ENCODE results near the gene THAP4.
"Not testable (repeated sequence)": the region's sequence is repeated elsewhere in the genome, so short reads cannot be mapped to it uniquely, and the experiment has no call there.

The THAP4 gene

DNA sequence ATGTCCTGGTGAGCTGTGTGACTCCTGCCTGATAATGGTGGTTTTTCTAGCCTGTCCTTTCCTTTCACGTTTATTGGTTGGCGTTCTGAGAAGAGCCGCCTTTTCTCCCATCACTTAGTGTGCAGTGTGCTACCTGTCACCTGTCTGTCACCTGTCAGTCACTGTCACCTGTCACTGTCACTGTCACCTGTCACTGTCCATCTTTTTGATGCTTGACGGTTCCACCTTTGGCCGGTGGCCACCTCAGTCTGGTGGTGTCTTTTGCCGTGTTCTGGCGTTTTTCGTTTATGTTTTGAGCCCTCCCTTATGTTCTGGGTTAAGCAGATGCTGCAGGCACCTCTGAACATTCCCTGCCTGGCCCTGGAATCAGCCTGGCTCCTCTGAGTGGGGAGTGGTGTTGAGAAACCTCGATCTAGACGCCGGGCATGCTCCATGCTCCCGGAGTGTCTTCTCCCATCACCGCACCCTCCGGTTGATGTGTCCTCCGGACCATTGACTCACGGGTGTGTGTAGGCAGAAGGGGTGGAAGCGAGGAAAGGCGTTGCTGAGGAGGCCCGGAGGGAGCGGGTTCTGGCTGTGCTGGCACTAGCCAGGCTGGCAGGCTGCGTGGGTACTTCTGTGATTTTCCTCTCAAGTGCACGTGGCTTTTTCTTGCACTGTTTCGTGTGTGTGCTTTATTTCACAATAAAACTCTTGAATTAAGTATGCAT lies 28.9 kb upstream of the THAP4 start:
- no peak for DNase-seq

DNA sequence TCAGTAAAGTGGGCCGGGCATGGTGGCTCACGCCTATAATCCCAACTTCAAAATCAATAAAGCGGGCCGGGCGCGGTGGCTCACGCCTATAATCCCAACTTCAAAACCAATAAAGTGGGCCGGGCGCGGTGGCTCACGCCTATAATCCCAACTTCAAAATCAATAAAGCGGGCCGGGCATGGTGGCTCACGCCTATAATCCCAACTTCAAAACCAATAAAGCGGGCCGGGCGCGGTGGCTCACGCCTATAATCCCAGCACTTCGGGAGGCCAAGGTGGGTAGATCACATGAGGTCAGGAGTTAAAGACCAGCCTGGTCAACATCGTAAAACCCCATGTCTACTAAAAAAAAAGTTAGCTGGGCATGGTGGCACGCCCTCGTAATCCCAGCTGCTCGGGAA lies 25.8 kb upstream of the THAP4 start:
- not testable (repeated sequence) for DNase-seq

DNA sequence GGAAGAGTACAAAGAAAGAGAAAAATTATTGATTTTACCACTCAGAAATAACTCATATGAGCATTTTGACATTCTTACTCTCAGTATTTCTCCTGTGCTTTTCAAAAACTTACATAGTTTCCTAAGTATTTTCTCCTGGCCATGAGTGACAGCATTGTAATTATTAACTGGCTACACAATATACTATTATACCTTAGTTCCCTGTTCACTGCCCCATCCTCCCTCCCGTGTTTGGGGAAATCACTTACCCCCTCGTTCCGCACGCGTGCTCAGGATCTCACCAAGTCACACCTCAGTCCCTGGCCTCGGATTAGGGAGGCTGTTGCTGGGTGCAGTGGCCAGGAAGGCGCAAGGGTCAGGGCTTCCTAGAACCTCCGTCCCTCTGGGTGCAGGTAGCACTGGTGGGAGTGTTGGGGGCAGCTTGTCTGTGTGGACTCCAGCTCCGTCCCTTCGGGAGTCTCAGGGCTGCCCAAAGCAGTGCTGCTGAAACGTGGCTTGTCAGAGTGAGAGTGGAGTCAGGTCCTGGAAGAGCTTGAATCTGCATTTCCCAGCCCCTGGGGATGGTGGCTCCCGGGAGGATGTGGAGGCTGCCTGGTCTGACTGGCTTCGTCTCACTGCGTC lies 23.7 kb upstream of the THAP4 start:
- no peak for DNase-seq

DNA sequence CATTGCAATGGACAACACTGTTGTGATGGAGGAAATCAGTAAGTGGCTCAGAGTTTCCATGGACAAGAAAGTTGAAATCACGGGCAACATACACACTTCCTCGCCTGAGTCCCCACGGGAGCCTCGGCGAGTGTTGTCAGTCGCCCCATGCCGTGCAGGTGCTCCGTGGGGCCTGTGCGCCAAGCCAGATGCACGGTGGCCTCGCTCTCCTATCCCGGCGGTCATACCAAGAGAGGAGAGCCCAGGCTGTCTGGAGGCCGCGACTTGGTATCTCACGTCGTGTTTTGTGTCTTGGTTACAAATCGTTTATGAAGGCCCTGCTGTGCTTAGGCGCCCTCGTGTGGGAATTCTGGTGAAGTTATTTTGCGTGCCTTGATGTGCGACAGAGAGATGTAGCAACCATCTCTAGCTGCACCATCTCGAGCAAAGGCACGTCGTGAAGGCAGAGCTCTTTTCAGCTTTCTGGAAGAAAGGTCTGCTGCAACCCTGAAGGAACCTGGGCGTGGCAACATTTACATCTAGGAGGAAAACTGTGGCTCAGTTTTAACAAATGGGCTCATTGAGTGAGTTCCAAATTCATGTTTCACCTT lies 22.3 kb upstream of the THAP4 start:
- peak; percentile 73 for DNase-seq

DNA sequence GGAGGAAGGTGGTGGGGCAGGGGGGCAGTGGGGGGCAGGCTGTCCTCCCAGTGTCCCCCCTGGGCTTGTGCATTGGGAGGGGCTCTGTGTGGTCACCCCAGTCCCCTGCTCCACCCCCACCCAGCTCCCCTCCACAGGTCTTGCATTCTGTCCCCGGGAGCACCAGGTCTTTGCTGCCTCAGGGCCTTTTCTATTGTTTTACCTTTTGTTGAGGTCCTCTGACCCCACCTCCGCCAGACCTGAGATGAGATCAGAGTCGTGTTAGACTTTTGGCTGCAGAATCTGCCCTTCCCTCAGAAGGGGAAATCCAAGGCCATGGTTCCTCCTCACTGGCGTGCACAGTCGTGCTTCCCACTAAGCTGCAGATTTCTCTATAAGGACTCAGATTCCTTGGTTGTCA lies 21.3 kb upstream of the THAP4 start:
- no peak for DNase-seq

DNA sequence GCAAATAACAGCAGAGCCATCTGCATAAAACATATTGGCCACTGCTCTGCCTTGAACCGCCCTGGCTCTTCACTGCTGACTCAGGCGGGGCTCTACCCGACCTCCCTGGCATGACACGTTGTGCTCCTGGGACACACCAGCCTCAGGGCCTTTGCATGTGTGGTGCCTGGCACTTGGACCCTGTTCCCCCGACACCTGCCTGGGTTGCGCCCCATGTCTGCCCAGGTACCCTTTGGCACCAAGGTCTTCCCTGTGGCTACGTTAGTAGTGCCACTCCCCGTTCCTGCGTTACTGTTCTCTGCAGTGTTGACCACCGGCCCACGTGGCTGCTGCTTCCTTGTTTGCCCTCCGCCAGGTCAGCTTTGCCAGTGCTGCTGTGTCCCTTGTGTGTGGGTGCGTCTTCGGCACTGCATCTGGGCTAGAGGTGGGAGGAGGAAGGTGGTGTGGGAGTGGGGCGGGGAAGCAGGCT lies 20.9 kb upstream of the THAP4 start:
- DNase-seq: no peak

DNA sequence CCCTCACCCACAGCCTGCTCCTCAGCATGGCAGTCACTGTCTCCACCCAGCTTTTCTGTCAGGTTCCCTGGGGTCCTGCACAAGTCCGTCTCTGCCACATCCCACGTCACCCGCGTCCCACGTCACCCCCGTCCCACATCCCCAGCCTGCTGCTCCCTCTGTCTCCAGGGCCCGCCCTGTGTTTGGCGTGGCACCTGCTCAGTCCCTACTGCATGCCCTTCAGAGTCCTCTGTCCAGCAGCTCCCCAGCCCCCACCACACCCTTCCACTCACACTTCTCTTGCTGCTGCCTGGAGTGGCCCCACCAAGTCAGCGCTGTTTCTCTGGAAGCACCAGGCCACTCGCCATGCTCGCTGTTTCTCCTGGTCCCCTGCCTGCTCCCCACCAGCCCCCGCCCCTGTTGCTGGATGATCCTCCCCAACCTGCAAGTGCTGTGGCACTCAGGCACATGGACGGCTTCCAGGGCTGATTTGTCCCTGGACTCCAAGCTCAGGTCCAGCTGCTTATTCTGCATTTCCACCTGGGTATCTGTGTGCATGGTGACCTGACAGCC lies 19.3 kb upstream of the THAP4 start:
- DNase-seq: no peak

DNA sequence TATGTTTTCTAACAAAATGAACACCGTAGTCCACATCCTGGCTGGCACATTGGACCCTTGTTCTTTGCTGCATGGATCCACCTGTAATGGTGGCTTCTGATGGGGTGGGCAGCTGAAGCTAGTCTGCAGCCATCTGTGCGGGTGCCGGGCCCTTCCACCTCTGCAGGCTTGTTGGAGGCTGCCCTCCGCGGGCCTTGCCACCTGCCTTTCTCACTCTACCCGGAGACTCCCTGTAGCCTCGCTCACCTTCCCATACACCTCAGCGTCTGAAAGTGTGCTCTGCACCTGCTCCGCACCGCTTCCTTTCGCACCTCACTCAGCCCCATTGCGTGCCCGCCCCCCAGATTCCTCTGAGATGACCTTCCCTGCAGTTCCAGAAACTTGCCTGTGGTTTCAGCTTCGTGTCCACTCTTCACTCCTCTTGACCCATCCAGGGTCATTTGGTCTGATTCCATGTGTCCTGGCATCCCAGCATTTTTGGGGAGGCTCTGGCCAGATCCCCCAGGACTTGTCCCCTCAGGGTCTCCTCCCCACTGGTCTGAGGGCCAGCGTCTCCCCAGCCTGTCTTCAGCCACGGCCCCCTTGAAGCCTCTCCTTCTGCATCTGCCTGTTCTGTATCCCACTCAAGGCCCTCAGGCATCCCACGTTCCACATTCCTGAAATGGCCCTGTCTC lies 18.7 kb upstream of the THAP4 start:
- no peak for DNase-seq

DNA sequence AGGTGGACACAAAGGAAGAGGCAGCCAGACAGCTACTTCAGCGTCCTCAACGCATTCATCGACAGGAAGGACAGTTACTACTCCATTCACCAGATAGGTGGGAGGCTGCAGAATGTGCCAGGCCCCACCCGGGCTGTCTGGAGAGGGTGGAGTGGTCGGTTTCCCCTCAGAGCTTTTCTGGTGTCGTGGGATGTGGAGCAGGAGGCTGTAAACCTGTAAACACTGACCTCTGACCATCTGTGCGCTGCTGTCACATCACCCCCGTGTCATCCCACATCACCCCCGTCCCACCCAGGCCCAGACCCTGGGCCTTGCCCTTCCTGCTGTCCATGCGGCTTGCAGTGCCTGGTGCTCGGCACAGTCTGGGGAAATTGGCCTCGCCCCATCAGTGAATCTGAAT lies 17.6 kb upstream of the THAP4 start:
- DNase-seq: no peak

DNA sequence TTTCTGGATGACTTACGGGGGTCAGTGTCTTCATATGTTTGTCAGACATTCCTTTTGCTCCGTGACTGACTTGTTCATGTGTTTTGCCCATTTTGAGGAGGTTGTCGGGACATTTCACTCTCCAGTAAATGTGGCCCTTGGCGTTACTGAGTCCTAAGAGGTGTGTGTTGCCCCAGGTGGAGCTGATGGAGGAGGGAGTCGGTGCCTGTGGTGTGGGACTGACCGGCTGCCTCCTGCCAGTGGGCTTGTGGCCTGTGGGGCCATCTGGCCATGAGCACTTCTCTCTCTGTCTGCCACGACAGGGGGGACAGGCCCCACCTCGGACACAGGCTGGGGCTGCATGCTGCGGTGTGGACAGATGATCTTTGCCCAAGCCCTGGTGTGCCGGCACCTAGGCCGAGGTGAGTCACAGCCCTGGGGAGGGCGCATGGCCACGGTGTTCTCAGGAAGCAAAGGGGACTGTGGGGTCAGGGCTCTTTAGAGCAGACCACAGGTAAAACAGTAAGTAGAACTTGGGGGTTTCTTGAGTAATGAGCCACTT lies 16.3 kb upstream of the THAP4 start:
- DNase-seq: no peak

DNA sequence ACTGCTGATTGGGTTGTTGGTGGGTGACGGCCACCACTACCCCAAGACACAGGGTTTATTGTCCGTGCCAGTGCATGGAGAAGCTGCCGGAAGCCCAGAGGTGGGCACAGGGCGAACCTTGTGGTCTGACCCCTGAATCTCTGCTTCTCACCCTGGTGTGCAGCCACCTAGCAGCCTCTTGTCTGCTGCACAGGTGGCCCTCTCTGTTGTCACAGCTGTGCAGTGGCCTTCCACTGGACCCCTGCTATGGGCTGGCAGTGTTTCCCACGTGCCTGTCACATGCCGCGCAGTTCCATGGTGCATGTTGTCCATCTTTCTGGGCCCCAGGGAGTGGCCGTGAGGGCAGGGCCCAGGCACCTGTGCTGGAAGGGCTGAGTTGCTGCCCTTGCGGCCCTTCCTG lies 15.8 kb upstream of the THAP4 start:
- no peak for DNase-seq

DNA sequence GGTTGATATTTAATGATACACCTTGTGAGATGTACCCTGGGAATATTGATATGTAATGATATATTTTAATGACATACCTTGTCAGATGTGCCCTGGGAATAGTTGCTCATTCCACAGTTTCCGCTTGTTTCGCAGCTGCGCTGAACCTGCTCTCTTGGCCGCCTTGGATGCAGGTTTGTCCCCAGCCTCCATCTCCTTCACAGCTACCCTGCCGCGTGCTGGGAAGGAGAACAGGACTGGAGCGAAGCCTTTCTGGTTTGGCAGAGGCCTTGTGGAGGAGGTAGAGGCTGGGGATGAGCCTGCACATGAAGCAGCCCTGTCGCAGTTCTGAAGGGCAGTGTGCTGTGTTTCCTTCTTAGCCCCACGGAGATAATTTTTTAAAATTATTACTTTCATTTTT lies 15.2 kb upstream of the THAP4 start:
- no peak for DNase-seq

DNA sequence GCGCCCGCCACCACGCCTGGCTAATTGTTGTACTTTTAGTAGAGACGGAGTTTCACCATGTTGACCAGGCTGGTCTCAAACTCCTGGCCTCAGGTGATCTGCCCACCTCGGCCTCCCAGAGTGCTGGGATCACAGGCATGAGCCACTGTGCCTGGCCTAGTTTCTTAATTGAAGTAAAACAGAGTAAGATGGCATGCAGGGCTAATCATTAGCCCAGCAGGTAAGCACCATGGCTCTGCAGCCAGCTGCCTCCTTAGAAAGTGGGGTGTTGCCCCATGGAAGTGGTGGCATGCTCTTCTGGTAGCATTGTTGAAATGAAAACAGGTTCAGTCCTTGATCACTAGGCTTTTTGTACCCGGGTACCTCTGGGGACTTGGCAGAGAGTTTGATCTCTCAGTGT lies 13.0 kb upstream of the THAP4 start:
- no peak for DNase-seq

DNA sequence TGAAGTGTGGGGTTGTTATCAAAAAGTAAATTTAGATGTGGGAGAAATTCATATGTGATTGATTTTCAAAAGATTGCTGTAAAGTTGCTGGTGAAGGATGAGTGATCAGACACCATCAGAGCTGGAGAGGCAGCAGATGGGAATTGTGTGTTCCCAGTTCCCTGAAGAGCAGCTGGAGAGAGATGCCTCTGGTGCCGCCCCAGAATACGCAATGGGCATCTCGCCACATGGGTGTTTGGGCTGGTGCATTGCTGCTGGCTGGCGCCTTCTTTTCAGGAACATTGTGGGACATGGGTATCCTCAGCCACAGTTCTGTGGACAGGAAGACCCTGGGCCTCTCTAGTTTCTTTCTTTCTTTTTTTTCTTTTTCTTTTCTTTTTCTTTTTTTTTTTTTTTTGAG lies 12.4 kb upstream of the THAP4 start:
- no peak for DNase-seq

DNA sequence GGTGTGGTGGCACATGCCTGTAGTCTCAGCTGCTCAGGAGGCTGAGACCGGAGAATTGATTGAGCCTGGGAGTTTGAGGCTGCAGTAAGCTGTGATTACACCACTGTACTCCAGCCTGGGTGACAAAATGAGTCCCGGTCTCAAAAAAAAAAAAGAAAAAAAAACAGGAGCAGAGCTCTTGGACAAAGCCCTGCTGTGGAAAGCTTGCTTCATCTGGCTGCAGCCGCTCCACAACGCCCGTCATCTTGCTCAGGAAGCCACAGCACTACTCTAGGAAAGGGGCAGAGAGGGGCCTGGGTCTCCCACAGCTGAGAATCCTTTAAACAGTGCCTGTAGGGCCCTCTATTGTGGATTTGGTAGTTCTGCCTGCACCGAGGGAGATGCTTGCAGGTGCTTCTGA lies 11.5 kb upstream of the THAP4 start:
- DNase-seq: no peak

DNA sequence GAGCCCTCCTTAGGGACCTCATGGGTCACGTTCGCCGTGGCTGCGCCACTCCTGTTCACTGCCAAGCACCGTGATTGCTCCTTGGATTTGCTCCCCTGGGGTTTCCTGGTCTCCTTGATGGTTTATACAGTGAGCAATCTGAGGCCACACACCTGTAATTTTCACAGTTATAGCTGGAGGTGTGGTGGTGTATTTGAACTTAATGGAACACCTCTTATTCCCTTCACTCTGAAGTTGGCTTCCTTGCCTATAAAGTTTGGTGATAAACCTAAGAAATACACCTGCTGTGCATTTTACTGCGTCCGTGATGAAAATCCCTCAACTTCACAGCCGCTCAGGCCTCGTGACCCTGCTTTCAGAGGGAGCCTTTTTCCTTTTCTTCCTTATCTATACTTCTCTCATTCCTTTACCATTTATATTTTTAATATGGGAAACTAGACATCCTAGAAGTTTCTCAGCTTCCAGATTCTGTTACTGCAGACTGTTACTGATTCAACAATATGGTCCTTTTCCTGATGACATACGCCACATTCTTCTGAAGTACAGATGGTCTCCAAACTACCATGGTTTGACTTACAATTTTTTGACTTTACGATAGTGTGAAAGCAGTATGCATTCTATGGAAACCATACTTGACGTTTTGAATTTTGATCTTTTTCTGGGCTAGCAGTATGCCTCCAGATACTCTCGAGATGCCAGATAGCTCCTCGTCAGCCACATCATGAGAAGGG lies 9.1 kb upstream of the THAP4 start:
- DNase-seq: no peak

DNA sequence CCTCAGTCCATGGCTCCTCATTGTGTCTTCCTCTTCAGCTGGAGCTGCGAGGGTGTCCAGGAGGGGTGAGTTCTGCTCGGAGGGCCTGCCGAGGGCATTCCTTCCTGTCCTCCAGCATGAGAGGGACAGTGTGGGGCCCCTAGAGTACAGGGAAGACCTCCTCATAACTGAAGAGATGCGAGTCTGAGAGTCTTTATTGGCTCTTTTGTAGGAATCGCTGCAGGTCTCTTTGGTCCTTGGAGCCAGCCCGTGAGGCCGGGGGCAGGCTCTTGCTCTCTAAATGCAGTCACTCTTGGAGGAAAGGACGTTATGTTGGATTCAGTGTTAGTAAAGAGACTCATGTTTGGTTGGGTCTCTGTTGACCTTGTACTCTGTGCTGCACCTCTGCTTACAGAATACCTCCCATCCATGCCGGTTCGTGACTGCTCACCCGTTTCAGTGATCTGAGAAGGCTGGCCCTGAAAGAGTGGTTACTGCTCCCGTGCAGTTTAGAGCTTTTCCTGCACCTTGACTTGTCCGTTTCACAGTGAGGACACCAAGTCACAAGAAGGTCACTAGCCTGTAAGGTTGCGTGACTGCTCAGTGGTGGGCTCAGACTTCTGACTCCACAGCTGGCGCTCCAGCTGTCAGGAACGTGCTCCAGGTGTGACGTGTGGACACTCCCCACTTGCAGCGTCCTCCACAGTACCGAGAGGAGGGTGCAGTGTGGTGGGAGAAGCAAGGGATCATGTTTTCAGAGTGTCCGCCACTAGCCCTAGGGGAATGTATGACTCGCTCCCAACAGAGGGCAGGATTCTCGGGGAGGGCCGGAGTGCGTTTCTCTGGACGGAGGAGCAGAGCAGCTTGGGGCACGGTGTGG lies 8.3 kb upstream of the THAP4 start:
- no peak for DNase-seq

DNA sequence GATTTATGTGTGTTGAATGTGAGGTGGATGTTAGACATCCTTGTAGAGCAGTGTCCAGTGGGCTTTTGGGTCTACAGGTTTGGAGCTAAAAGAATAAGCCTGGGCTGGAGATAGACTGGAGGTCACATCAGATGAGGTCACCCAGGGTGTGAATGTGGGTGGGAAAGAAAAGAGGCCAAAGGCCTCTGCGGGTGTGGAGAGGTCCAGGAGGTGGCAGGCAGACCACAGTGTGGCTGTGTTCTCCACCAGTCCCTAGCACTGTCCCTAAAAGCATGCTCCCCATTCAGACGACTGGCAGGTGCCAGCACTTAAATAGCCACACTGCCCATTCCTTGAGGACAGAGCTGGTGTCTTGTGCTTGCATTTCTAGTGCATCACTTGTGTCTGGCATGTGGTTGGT lies 4.7 kb upstream of the THAP4 start:
- DNase-seq: no peak

DNA sequence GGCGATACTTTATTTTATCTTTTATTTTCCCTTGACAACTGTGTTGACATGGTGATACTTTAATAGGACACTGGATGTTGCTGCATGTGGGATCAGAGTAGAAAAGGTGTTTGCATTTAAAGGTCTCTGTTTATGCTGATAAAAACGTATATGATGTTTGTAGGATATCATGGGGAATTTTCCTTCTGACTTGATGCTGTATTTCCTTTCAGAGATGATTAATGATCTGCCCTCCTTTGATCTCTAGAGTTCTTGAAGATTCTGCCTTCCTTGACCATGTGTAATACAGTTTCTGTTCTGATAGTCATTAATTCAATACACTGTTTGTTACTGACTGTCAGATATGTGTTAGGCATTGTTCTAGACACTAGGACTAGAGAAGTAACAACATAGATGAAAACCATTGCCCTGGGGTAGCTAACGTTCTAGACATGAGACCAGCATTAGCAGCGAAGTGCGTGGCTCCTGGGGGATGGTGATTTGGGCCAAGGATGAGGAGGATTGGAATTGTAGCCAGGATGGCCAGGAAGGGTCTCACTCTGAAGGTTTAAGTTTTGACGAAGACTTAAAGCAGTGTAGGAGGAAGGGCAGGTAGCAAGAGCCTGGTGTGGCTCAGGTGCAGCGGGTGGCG lies 3.3 kb upstream of the THAP4 start:
- no peak for DNase-seq

DNA sequence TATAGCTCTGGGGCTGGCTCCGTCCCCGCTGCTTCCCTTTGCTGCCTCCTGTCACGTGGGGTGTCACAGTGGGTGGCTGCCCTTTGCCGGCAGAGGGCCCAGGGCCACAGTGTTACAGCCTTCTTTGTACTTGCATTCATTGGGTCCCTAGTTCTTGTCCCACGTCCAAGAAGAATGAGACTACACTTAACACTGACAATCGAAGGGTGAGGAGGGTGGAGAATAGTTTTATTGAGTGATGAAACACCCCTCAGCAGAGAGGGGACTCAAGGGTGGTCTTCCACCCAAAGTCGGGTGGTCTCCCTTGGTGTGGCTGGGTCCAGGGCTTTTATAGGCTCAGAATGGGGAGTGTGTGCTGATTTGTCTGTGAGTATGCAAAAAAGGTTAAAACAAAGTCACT lies 2.4 kb upstream of the THAP4 start:
- no peak for DNase-seq

DNA sequence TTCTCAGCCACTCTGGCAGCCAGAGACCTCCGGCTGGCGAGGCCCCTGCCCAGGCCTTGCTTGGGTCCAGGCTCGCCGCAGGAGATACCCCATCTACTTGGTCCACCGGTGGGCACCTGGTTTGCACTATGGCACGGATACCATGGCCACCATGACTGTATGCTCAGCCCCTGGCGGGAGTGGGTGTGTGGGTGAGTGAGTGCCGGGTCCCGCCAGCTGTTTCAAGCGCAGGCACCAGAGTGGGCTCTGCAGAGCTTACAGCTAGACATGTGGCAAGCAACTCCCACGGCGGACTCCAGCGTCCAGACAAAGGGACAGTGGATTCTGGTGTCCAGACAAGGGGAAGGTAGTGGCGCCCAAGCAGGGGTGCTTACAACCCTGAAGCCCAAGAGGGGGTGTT lies 2.0 kb upstream of the THAP4 start:
- no peak for DNase-seq
